ENCODE measurements around the gene PGD. TPM values are rescaled to one million over a fixed set of nuclear protein-coding genes. Genes with fewer than 3 reads are reported as not detected.
"Not testable (repeated sequence)": the region's sequence is repeated elsewhere in the genome, so short reads cannot be mapped to it uniquely, and the experiment has no call there.

Gene PGD
- total RNA-seq, 1 experiment from 2014 or later = 291 TPM

- not testable (repeated sequence) for H2BK5ac ChIP-seq (ENCODE audit: insufficient read length, low read length); H2BK120ac ChIP-seq (ENCODE audit: low read depth, low read length, poor library complexity, severe bottlenecking); H3K4me2 ChIP-seq (ENCODE audit: insufficient read depth, insufficient read length, low read length); DNase-seq; H3K27ac ChIP-seq (ENCODE audit: insufficient read length, low read depth, low read length); H4K8ac ChIP-seq (replicated peaks; ENCODE audit: insufficient read length, low read depth, low read length); H3K9me3 ChIP-seq (ENCODE audit: control insufficient read depth, low read depth, low read length); H2BK15ac ChIP-seq (ENCODE audit: low read depth, low read length); H3K79me2 ChIP-seq (ENCODE audit: insufficient read depth, low read length); H3K4me3 Mint-ChIP-seq; H4K5ac ChIP-seq (ENCODE audit: insufficient read length, low read depth, low read length); H2BK20ac ChIP-seq (ENCODE audit: low read depth, low read length, poor library complexity, severe bottlenecking); H2AFZ ChIP-seq (ENCODE audit: low read length); H3K14ac ChIP-seq (ENCODE audit: insufficient read depth, low read length); H3T11ph ChIP-seq (ENCODE audit: low read length); H4K20me1 ChIP-seq (ENCODE audit: control insufficient read depth, insufficient read depth, insufficient read length); H4K91ac ChIP-seq (ENCODE audit: insufficient read length, low read depth, low read length); H3K23me2 ChIP-seq (ENCODE audit: insufficient read length, low read depth, low read length, poor library complexity, severe bottlenecking); H3K4me1 Mint-ChIP-seq; H3K27me3 ChIP-seq (ENCODE audit: insufficient read depth, low read length); H3K56ac ChIP-seq (ENCODE audit: insufficient read length, low read depth, low read length); H2AK5ac ChIP-seq (ENCODE audit: insufficient read length, low read length); H3K4ac ChIP-seq (ENCODE audit: low read depth, low read length); H3K4me1 ChIP-seq (ENCODE audit: insufficient read depth, low read length); H3K27me3 Mint-ChIP-seq (ENCODE audit: low read depth); H3K79me1 ChIP-seq (ENCODE audit: insufficient read depth, low read depth, low read length, poor library complexity, severe bottlenecking); H2BK12ac ChIP-seq (ENCODE audit: insufficient read length, low read depth, low read length); H3K18ac ChIP-seq (ENCODE audit: insufficient read length, low read depth, low read length); H3K9ac ChIP-seq (ENCODE audit: extremely low read depth, insufficient read length, low read length); H3K9me3 Mint-ChIP-seq; H3K23ac ChIP-seq (ENCODE audit: insufficient read length, low read depth, low read length); H3K27ac Mint-ChIP-seq
- no CpG with 5 or more reads among the region's 8 CpGs for WGBS (ENCODE audit: extremely low coverage, insufficient read length, low lambda C conversion rate)
- peaks cover 52 to 82% (median 71%) of the 10 kb centered on the region in 3 experiments for H3K36me3 Mint-ChIP-seq (ENCODE audit: insufficient read depth in 1 of 3, low read depth in 3 of 3)
These were observed 19.9 kb downstream of the PGD start for GRCh38 chr1:10418741-10419140.
